NK-92 (cell line): ENCODE data around the gene FOXO6.

Experiments
- DNase-seq: peaks from one replicate; lab custom pipeline; 2025; ENCODE audit not compliant: unreplicated experiment; lab: John Stamatoyannopoulos, UW

Gene FOXO6

DNA sequence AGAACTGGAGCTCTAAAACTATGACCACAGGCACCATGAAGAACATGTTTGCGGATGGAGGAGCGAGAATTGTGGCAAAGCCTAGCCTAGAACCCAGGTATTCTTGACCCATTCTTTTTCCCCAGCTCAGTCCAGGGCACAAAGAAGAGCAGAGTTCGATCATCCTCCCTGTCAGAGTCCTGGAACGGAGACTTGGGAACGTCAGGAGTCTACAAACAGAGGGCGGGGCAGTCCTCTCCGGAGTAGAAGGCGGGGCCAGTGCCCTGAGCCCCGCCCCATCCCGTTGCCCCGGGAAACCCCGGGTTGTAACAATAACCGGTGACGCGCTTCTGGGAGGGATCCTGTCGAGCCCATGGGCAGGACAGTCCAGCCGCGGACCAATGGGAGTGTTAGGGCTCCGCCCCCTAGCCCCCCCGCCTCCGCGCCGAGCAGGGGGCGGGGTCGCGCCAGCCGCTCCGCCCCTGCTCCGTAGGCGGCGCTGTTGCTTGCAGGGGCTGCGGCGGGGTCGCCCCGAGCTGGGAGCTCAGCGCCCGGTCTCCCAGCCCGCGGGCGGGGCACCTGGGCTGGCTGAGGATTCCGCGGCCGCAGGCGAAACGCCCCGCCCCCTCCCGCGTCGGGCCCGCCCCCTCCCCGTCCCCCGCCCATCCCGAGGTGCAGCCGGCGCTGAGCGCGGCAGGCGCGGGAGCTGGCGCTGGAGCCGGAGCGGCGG is at the start of gene FOXO6:
Gene FOXO6, plus strand, starts transcription at position 649 of the 709 bp plus-strand sequence.
- no peak for DNase-seq

DNA sequence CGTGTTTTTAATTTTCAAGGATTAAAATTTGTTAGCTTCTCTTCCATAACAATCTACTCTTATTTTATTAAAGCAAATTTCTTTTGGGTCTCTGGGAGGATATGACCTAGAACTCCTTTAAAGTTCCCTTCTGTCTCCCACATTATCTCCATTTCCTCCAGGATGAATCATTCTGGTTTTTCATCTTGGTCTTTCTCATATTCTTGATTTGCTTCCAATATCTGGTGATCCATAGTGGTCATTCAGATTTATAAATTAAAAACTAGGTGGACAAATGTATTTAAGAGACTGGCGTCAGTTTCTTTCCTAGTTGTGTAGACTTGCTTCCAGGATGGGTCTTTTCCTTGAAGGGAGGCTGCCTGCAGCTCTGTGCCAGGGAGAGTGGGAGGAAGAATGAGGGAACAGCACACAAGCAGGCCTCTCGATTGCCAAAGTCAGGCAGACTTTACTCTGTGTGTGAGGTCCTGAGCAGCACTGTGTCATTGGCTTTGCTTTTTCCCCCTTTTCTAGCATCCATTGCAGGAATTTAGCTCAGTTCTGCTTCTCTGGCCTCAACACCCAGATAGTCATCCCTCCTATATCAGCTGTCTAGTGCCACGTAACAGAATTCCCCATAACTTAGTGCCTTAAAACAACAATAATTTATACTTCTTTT is 48.1 kb upstream of the FOXO6 start:
- no peak for DNase-seq

DNA sequence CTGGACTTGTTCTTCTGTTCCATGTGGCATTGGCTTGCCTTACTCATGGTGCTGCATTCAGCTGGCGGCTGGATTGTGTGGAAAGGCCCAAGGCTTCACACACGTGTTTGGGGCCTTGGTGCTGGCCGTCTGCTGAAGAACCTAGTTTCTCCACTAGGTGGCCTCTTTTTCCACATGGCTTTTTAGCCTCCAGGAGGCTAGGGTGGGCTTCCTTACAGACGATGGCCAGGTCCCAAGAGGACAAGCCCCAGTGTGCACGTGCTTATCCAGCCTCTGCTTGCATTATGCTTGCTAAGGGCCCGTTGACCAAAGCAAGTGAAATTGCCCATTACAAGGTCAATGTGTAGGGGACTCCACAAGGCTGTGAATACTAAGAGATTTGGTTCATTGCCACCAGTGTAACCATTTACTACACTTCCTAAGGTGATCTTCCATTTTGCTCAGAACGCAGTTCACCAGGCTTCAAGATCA is 47.5 kb upstream of the FOXO6 start:
- no peak for DNase-seq

DNA sequence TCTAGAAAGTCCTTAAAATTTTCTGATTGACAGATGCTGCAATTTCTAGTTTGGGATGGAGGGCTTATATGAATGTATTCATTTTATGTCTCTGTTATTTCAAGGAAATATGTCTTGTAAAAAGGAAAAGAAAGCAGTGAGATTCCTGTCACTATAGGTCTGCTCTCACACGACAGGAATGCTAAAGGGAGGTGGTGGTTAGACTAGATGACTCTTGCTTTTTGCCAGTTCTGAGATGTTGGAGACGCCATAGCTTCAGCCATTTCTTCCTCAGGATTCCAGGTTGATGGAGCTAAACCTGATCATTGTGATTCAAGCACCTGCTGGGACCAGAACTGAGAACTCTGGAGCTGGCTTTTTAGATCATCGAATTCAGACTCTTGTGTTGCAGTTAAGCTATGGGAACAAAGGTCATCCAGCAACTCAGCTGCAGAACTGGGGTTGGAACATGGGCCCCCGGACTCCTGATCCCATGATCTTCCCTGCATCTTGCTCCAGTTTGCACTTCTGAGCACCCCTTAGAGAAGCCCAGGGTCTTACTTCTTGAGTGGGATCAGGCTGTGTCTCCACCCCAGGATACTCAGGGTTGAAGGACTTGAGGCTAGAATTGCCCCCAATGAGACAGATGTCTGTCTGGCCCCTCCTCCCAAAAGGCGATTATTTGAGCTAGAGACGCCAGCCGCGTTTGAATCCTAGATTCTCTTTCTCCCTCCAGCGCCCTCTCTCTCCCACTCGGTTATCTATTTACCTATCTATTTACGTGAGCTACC is 46.7 kb upstream of the FOXO6 start:
- no peak for DNase-seq

DNA sequence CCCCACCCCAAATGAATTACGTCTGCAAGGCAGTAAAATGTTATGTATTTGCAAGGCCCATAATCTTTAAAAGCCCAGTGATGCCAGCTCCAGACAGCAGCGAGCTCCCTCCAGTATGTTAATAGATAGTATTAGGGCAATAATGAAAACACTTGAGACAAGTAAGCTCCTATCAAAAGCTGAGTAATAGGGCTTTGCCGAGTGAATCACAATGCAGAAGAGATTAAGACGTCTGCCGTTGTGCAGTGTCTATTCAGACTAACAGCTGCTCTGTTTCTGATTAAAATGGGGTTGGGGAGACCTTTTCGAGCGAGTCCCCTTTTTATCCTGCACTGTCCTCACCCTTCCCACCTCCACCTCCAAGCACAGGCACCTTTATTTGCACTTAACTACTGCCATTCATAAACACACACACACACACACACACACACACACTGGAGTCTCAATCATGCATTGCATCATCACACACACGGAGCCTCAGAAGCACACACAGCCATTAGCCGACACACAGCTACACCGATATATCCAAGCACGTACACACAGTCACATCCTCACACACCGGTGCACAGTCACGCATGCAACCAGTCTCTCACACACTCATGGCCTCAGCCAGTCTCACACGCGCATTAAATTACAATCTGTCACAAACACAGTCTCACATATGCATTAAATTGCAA is 46.0 kb upstream of the FOXO6 start:
- no peak for DNase-seq

DNA sequence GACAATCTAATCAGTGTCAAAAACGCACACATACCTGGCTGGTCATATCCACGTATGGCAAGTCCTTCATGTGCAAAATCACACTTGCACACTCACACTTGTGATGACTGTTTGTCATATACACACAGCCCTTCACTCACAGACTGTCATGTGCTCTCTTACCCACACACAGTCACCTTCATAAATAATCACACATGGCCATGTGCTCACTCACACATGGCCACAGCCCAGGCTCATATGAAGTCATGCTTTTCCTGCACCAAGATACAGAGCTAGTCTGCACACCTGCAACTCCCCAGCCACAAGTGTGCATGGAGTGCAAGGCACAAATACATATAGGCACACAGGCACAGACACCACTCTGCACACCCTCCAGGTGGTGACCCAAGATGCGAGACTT is 45.4 kb upstream of the FOXO6 start:
- no peak for DNase-seq

DNA sequence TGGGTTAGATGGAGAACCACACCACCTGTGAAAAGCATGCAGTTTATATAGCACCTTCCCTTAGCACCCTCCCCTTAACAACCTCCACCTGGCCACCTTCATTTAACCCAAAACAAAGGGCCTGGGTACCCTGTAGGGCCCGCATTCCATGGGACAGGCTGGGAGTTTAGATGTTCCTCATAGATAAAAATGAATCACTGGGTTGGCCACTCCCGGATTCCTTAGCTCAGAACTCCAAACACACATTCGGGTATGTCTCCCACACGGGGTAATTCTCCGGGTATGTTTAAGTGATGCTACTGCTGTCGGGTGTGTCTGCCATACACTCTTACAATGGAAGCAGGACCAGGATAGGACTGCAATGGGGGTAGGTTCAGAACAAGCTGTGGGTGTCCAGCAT is 43.9 kb upstream of the FOXO6 start:
- no peak for DNase-seq

DNA sequence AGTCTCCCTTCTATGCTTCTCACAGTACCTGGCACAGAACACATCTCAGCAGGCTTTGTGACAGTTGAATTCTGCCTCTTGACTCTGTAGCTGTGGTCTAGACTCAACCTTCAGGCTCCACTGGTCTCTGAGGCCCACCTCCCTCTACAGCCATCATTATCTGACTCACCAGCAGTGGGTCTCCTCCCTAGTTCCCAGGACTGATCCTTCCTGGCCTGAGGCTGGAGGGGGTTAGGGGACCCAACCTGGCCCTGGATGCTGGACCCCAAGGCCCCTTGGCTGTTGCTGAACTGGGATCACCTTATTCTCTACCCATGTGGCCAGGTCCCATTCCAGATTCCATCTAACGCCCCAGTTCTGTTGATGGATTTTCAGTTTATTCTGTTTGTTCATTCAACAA is 43.1 kb upstream of the FOXO6 start:
- no peak for DNase-seq

DNA sequence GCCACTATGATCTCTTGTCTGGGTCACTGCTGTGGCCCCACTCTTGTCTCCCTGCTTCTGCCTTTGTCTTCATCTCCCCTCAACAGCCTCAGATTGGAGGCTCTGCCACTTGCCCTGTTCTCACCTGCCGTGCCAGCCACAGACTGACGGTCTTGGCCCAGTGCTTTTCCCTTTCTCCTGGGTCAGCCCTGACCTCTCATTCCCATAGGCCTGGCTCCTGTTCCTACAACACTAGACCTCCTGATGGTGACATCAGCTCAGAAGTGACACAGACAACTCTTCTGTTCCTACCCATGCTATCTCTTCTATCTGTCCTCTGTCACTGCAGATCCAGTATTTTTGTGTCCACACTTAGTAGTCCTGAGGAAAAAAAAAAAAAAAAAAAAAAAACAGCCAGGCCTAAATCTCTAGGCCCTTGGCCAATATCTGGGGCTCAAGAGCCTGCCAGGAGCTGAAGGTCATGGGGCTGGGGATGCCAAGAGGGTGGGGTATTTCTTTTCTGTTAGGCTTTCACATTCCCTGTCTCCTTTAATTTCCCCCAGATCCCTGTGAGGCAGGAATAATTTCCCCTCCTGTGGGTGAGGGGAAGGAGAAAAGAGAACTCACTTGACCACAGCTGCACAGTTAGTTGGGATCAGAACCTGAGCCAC is 42.0 kb upstream of the FOXO6 start:
- DNase-seq: no peak

DNA sequence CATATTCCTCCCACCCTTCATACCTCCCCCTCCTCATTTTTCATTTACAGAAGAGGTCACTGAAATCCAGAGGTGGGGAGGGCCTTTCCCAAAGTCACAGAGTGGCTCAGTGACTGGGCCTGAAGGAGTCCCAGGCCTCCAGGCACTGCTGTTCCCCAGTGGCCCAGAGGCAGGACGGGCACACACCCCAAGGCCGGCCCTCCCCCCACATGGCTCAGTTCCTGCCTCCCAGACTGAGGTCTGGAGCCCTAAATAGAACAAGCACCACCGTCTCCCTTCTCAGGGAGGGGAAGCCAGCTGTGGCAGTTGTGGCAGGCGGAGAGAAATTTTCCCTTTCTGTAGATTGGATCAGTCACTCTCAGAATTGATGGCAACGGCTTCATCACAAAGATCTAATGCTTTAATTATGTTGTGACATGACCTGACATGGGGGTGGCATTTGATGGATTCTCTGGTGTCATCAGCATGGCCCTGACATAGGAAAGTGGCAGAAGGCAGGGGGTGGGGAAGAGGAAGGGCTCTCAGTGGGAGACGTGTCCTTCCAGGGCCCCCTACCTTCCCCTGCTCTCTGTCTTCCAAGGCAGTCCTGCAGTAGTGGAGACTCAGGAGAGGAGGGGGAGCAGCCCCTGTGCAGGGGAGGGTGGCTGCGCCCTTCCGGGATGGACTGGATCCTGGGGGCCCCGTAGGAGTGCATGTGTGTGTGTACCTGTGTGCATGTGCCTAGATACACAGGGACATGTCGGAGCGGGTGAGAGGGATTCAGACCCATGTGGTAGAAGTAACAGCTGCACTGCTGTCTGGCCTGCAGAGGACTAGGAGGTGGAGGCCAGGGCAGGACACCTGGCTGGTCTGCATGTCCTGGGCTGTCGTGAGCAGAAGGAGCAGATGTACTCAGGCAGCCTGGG is 41.2 kb upstream of the FOXO6 start:
- DNase-seq: no peak

DNA sequence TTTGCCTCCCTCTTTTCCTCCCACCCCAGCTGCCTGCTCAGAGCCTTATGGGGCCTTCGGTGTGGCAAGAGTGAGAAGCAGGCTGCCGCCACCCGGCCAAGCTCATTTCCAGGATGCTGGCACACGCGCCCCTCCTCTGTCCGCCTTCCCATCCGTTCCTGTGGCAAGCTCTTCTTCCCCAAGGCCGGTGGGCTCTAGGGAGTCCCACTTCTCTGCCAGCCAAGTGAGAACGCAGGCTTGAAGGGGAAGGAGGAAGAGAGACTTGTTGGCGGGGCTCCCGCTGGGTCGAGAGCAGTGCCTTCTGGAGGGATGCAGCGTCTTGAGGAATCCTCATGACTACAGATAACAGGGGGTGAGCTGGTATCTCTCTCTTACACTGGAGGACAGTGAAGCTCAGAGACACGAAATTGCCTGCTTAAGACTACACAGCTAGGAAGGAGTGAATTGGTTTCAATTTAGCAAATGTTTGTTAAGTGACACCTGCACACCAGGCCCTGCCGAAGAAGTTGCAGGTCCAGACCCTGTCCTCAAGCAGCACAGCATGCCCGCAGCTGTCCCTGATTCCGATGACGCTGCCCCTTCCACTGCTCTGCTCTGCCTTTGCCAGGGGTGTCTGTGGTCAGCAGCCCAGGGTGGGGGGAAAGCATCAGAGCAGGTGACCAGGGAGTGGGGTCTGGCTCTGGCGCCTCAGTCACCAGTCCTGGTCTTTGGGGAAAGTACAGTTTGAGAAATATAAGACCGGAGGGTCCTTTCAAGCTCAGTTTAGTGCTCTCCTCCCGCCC is 40.1 kb upstream of the FOXO6 start:
- no peak for DNase-seq

DNA sequence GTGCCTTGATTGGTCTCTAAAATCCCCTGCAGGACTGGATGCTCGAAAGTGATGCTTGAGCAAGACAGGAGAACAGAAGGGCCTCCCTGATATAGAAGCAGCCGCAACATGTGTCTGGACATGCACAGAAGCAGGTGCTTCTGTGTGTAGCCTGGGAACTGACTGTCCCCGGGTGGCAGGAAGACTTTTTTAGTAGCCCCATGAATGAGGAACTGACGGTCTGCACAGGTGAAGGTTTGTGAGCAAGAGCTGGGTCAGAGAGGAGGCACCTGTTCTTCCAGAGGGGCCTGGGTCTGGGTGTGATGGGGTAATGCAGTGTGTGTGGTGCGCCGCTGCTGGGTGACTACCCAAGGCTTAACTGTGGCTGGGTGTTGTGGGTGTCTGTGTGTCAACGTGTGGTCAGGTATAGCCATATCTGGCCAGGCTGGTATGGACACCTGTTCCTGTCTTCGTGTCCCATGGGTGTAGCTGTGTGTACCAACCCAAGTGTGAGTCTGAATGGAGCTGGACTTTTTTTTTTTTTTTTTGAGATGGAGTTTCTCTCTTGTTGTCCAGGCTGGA is 39.1 kb upstream of the FOXO6 start:
- no peak for DNase-seq

DNA sequence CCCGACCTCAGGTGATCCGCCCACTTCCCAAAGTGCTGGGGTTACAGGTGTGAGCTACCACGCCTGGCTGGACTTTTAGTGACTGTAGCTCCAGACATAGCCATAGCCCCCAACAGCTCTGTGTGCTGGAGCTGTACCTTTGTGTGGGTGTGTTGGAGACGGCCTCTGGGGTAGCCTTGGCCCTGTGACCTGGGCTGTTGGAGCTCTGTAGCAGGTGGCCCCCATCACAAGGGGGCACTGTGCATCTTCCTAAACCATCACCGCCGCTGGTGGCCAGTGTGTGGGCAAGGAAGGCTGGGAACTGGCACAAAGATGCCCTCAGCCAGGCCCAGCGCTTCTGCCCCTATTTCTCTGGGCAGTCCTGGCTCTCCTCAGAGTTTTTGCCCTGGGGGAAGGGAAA is 38.4 kb upstream of the FOXO6 start:
- no peak for DNase-seq

DNA sequence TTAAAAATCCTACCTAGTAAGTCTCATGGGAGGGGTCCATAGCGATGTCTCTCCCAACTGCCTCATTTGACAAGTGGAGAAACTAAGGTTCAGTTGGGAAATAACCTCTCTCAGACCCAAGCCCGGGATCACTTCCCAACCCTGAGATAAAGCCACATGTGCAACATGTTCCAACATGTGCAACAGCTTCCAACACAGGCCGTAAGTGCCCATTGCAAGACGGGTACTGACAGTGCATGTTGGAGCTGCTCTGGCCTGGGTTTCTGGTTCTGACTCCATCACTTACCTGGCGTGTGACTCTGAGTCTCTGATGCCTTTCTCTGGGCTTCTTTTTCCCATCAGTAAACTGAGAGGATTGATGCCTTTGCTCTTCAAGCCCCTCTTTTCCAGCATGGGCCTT is 38.0 kb upstream of the FOXO6 start:
- DNase-seq: no peak

DNA sequence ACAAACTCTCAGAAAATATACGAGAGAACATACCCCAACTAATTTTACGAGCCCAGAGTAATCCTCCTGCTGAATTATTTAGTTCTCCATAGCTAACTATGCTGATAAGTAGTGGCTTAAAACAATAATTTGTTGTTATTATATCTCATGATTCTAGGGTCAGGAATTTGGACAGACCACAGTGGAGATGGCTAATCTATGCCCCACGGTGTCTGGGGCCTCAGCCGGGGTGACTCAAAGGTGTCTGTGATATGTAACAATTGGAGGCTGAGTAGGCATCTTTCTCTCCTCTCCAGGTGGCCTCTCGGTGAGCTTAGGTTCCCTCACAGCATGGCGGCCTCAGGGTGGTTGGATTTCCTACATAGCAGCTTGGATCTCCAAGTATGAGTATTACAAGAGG is 35.4 kb upstream of the FOXO6 start:
- DNase-seq: no peak

DNA sequence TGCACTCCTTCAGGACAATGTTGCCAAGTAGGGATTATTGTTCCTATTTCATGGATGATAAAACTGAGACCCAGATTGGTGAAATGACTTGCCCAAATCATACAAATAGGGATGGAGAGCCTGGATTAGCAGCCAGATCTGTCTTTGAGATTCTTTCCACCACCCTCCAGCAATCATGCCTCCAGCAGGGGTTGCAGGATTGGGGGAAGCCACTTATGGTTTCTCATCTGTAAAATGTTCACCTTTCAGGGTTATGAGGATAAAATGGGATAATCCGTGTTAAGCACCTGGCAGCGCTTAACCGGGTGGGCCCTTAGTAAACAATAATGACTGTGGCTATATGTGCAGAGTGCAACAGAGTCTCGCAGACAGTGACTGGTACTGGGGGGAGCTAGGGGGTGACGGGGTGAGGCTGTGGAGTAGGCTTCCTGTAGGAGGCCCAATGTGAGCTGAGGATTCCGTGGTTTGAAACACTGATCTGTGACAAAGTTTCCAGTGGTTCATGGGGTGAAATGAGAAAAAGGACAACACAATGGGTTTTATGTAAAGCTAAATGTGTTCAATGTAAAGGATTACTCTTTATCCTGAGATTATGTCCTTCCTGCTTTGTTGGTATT is 33.7 kb upstream of the FOXO6 start:
- no peak for DNase-seq

DNA sequence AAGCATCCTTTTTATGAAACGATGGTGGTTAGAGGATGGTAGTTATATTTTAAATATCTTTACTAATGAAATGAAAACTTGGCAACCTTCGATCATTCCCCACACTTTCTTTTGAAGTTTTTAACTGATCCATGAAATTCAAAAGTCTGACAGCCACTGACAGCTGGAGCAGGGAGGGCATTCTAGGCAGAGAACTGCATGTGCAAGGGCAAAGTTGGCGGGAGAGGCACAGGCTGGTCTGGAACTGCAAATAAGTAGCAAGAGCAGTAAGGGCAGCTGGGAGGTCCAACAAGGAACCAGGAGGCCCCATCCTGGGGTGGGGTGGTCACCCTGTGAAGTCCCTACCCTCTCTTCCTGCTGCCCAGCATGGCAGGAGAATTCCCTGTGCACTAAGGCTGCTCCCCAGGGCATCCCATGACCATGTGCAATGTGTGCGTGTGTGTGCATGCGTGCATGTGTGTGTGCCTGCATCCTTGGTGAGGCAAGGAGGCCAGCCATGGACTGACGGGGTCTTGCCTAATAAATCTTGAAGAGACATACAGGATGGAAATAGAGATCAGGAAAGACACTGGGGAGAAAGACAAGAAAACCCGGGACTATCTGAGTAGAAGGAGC is 33.1 kb upstream of the FOXO6 start:
- no peak for DNase-seq
